Stimulated activated CD4-positive, alpha-beta T cell treated with anti-CD3 and anti-CD28 coated beads, Interleukin-1b, Interleukin-23, amount 100 ng/mL, for 24 hours (primary cell): ENCODE data around the gene TRMU.

Source experiments
- DNase-seq, 4 experiments: peaks; one replicate each; pipeline ENCODE4 v3.0.0-alpha.2; 2020; ENCODE audit warnings: low read depth in 4 of 4, low spot score in 1 of 4

Gene TRMU

GRCh38 chr22:46336119-46337078 is 885 bp downstream of the TRMU start:
- no peak for DNase-seq

GRCh38 chr22:46337870-46338269 is 2.4 kb downstream of the TRMU start:
- no peak for DNase-seq

GRCh38 chr22:46338636-46339035 is 3.1 kb downstream of the TRMU start:
- DNase-seq, result no peak

- DNase-seq, result no peak
Measured at GRCh38 chr22:46339956-46340355, 4.4 kb downstream of the TRMU start.

- no peak for DNase-seq
Measured at GRCh38 chr22:46340676-46341075, 5.2 kb downstream of the TRMU start.

- DNase-seq, result no peak
Measured at GRCh38 chr22:46346680-46347405, 11.3 kb downstream of the TRMU start.

GRCh38 chr22:46347646-46348045 is 12.1 kb downstream of the TRMU start:
- DNase-seq, result no peak

- no peak for DNase-seq
Measured at GRCh38 chr22:46348099-46348695, 12.7 kb downstream of the TRMU start.

GRCh38 chr22:46349238-46349637 is 13.7 kb downstream of the TRMU start:
- no peak for DNase-seq

GRCh38 chr22:46349681-46350080 is 14.2 kb downstream of the TRMU start:
- no peak for DNase-seq

GRCh38 chr22:46350121-46350520 is 14.6 kb downstream of the TRMU start:
- DNase-seq, result no peak

- no peak for DNase-seq
Measured at GRCh38 chr22:46350646-46351045, 15.1 kb downstream of the TRMU start.

- no peak for DNase-seq
Measured at GRCh38 chr22:46351131-46351735, 15.7 kb downstream of the TRMU start.

- no peak for DNase-seq
Measured at GRCh38 chr22:46351767-46352166, 16.3 kb downstream of the TRMU start.

- DNase-seq, result no peak
Measured at GRCh38 chr22:46352276-46352675, 16.8 kb downstream of the TRMU start.

- DNase-seq, result no peak
Measured at GRCh38 chr22:46352691-46353386, 17.3 kb downstream of the TRMU start.

- no peak for DNase-seq
Measured at GRCh38 chr22:46353483-46354105, 18.1 kb downstream of the TRMU start.

GRCh38 chr22:46354176-46354992 is 18.9 kb downstream of the TRMU start:
- no peak for DNase-seq

GRCh38 chr22:46354993-46355305 is 19.4 kb downstream of the TRMU start:
- no peak for DNase-seq
